WI38 (cell line): ENCODE results near the gene NBEA.

Experiments used
- H3K4me3 ChIP-seq: 2 replicates; pipeline ENCODE4 v1.5.1; 2011; ENCODE audit warnings: low read depth, mild to moderate bottlenecking, control low read depth, low read length
- TF ChIP-seq, protein P1 (sequence below): IDR thresholded peaks from 2 replicates; pipeline ENCODE4 v1.5.1; 2012; ENCODE audit warnings: low read depth, mild to moderate bottlenecking, control low read depth, low read length

Gene NBEA

DNA sequence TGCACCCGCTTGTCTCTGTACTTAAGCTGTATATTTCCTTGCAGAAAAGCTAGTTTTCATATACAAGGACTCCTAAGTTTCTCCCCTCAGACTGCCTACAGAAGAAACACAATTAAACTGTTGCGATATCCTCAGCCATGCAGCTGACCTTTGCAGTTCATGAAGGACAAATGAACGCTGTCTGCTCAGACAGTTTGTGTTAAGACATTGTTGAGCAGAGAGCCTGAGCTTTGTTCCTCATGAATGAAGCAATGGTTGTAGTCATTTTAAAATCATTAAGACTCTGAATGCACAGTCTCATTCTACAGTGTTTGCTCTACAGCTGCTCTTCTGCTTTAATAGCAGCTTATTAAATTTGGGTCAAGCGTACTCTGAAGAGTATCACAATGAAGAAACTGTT lies 557.6 kb downstream of the NBEA start:
- TF ChIP-seq, protein P1, sequence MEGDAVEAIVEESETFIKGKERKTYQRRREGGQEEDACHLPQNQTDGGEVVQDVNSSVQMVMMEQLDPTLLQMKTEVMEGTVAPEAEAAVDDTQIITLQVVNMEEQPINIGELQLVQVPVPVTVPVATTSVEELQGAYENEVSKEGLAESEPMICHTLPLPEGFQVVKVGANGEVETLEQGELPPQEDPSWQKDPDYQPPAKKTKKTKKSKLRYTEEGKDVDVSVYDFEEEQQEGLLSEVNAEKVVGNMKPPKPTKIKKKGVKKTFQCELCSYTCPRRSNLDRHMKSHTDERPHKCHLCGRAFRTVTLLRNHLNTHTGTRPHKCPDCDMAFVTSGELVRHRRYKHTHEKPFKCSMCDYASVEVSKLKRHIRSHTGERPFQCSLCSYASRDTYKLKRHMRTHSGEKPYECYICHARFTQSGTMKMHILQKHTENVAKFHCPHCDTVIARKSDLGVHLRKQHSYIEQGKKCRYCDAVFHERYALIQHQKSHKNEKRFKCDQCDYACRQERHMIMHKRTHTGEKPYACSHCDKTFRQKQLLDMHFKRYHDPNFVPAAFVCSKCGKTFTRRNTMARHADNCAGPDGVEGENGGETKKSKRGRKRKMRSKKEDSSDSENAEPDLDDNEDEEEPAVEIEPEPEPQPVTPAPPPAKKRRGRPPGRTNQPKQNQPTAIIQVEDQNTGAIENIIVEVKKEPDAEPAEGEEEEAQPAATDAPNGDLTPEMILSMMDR, result no peak
- no peak overlapping the region for H3K4me3 ChIP-seq

DNA sequence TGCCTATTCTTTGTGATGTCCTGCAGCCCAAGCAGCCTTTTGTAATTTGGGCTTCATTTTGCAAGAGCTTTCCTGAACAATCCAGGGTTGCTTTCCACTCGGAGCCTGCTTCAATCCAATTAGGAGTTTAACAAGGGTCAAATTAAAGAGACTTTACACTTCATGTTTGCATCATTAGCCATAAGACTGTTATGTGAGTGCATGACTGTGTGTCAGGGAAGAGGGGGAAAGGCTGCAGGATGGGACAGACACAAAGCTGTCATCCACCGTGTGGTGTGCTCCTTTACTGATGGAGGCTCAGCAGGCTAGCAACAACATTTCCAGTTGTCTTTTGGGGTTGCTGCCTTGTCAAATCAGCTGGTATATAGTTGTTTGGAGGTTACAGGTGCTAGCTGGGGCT lies 558.1 kb downstream of the NBEA start:
- TF ChIP-seq, protein P1, result no peak
- H3K4me3 ChIP-seq, result no peak overlapping the region

DNA sequence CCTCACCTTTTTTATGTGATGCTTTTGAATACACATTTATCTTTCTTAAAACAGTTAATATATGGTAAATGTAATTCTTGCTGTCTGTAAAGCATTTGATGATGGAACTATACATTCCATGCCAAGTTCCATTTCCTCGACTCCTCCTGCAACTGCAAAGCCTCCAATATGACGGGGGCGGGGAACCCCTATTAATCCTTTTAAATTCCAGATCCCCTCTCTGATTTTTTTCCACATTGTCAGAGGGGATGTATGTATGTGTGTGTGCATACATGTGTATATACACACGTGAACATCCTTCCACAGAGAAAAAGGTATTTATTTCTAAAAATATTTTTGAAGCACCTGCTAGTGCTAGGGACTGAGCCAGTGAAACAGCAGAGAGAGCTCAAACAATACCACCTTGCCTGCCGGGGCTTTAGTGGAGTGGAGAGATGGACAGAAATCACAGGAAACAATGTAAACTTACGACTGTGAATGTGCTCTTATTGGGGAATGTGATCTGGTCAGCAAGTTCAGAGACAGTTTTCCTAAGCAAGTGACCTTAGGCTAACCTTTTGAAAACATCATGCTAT lies 559.7 kb downstream of the NBEA start:
- TF ChIP-seq, protein P1, result no peak
- no peak overlapping the region for H3K4me3 ChIP-seq

DNA sequence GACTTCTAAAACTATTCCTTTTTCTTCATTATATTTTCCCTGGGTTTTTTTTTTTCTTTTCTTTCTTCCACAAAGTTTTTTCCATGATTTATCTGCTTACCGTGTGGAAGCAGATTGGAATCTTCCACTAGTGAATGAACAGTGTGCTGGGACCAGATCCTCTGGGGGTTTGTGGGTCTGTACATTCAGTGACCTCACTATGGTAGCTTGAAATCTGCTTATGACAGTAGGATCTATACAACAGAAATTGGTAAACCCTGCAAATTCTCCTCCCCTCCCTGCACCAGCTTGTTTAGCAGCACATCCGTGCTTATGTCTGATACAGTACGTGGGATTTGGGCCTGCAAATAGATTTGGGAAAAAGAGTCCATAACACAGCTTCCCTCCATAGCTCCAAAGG lies 560.4 kb downstream of the NBEA start:
- TF ChIP-seq, protein P1, result no peak
- no peak overlapping the region for H3K4me3 ChIP-seq

DNA sequence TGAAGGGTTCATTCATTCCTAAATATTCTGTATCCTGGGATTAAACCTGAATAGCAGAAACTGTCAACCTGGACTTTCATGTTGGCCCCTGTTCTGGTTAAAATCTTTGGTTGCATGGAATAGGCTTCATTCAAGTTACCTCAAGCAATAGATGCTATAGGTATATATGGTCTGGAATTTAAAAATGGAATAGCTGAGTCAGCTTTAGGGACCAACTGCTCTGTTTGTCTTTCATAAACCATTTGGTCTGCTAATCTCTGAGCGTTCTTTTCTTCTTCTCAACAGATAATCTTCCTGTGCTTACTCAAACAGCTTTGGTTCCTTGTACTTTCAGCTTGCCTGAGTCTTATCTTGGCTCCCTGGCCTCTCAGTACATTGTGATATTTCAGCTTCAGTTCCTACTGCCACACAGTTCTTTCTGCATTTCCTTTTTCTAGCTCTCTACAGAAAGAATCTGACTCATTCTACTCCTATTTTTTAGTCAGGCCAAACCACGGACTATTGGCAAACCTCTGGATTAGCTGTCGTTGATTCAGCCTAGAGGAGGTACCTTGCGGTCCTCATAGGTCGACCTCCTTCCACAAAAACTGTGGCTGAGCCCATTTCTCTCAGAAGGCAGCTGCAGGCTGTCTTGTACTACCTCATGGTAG lies 570.3 kb downstream of the NBEA start:
- TF ChIP-seq, protein P1, result no peak
- H3K4me3 ChIP-seq, result no peak overlapping the region

DNA sequence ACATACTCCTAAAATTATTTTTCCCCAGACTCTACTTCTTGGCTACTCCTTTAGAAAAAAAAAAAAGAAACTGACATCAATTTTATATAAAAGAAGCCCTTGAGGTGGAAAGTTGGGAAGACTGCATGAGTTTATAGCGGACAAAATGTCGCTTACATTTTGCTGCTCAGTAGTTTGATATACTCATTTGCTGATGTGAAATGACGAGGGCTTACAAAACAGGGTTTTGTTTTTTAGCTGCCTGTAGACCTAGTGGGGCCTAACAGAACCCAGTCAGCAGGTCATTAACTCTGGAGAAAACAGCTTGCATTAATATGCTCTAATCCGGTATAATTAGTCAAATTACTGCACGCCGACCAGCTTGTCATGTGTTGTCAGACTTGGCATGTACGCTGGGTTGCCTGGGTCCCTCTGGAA lies 572.0 kb downstream of the NBEA start:
- TF ChIP-seq, protein P1, result no peak
- no peak overlapping the region for H3K4me3 ChIP-seq

DNA sequence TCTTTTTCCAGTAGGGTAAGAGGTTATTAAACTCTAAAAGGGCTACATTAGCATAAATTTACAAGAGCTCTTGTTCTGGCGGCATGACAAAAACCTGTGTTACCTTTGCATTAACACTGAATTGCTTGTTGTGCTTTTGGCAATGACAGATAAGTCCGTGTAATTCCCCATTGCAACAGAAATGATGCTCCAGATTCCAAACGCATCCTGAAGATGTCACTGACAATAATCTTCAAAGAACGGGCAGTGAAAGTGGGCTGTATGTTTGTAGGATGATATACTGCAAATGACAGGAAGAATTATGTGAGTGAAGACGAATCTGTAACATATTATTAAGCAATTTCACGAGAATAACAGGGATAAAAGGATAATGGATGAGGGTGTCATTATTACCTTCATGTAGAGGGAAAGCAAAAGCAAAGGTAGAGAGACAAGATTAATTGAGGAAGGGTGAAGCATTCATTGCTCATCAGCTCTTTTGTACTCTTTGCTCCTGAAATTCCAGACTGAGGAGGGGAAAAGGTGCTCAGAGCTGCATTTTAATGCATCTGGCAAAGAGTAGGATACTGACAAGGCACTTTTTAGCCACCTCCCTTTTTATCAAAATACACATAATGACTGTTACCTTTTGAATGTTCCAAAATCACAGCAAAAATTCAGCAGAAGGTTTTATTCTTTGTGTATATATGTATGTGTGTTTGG lies 572.9 kb downstream of the NBEA start:
- TF ChIP-seq, protein P1, result no peak
- no peak overlapping the region for H3K4me3 ChIP-seq
